ENCODE results near the gene TGFBR2.

Gene TGFBR2

DNA sequence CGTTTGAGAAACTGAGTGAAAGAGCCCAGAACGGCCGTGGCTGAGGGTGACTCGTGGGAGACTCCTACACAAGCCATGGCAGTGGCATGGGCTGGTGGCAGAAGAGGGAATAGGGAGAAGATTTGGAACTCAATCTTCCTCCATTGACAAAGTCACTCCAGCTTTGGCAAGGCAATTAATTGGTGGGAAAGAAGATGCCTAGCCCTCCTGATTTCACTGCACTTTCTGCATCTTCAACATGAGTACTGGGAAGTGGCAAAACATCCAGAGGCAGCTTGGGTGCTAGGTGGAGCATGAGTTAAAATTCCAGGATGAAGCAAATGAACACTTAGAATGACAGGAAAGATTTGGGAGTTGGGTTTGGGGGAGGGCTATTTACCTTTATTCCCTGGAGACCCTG, 1.4 kb upstream of the TGFBR2 start:
- POLR2A ChIA-PET (ENCODE audit: low non-redundant PET) = no interaction called here
- H3K27ac ChIP-seq = peak overlapping the region; percentile 37; the same call in 1 of the 2 replicates
- CTCF ChIA-PET = no interaction called here
- TF ChIP-seq, protein P1, sequence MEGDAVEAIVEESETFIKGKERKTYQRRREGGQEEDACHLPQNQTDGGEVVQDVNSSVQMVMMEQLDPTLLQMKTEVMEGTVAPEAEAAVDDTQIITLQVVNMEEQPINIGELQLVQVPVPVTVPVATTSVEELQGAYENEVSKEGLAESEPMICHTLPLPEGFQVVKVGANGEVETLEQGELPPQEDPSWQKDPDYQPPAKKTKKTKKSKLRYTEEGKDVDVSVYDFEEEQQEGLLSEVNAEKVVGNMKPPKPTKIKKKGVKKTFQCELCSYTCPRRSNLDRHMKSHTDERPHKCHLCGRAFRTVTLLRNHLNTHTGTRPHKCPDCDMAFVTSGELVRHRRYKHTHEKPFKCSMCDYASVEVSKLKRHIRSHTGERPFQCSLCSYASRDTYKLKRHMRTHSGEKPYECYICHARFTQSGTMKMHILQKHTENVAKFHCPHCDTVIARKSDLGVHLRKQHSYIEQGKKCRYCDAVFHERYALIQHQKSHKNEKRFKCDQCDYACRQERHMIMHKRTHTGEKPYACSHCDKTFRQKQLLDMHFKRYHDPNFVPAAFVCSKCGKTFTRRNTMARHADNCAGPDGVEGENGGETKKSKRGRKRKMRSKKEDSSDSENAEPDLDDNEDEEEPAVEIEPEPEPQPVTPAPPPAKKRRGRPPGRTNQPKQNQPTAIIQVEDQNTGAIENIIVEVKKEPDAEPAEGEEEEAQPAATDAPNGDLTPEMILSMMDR (conservative IDR thresholded peaks at IDR 0.05; ENCODE audit: low read depth) = no peak
- no peak for DNase-seq (ENCODE audit: low spot score)

DNA sequence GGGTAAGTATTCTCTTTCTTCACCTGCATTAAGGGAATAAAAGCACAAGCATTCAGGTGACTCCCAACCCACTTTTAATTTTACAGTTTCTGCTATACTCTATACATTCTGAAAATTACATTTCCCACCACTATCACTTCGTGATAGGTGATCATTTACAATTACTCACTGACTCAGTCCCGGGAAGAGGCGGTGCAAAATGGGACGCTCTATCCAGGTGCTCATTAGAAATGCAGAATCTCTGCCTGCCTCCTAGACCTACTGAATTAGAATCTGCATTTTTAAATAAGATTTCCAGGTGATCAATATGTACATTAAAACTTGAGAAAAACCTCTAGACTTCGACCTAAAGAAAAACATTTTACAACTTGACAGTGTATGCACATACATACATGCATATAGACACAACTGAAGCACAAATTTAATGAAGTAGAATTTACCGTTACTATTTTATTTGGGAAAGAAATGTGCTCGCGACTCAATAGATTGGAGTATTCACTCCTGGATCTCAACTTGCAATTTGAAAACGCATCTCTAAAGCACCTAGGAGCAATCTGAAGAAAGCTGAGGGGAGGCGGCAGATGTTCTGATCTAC, 598 bp upstream of the TGFBR2 start:
- DNase-seq (ENCODE audit: low spot score) = no peak
- ChIA-PET POLR2A (ENCODE audit: low non-redundant PET) (no interaction called here), CTCF (interaction anchor here (0.7 kb wide), 1 partner anchor 15 kb away, joined by 3 read pairs; no protein-coding TSS in a partner anchor)
- H3K27ac ChIP-seq = peak overlapping the region; percentile 99
- TF ChIP-seq, protein P1 (conservative IDR thresholded peaks at IDR 0.05; ENCODE audit: low read depth) = no peak

DNA sequence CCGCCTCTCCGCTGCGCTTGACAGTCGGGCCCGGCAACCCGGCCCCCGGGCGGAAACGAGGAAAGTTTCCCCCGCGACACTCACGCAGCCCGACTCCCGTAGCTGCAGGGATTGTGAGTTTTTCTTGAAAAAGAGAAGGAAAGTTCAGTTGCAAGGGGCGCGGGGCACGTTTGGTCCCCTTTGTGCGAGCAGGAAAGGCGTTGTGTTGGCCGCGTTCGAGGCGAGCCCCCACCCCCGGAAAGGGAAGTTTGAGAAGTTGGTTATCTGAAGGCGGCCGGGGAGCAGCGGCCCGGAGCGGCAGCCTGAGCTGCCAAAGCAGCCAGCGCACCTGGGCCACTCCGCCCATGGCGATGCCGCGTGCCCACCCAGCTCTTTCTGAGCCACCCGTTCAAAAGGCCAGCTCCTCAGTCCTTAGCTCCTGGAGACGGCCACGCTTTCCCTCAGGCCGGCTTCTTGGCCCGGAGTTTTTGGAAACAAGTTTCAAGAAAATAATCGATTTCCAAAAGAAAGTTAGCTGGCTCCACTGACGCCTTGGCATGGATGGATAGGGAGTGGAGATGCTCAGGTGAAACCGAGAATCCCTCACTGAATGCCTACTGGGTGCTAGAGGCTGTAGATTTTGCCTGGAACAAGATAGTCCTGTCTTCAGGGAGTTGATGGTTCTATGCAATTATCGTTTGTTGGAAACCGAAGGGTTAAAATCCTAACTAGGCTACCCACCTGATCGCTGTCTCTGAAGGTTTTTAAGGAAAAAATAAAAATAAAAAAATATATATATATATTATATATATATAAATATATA, 832 bp downstream of the TGFBR2 start:
- CTCF ChIA-PET = interaction anchor here (1.1 kb wide), 1 partner anchor 86 kb away, joined by 9 read pairs; no protein-coding TSS in a partner anchor
- TF ChIP-seq, protein P1 (conservative IDR thresholded peaks at IDR 0.05; ENCODE audit: low read depth) = no peak
- POLR2A ChIA-PET (ENCODE audit: low non-redundant PET) = no interaction called here
- peak overlapping the region; percentile 99 for H3K27ac ChIP-seq
- peak; percentile 14 for DNase-seq (ENCODE audit: low spot score)

DNA sequence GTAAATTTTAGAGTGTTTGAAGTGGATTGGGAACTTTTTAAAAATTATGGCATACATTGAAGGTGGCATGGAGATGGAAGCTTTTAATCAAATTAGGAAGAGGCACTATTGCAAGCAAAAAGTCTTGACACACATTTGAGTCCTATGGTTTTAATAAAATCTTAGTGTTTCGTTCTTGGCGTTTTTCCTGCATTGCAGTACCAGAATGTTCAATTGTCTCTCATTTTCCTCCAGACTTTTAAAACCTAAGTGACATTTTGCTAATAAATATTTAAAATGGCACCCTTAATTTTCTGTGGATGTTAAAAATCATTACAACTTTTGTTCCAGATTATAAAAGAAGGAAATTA, 2.2 kb downstream of the TGFBR2 start:
- CTCF ChIA-PET = interaction anchor here (0.7 kb wide), 1 partner anchor 48 kb away, joined by 3 read pairs; no protein-coding TSS in a partner anchor
- H3K27ac ChIP-seq = no peak overlapping the region
- no peak for DNase-seq (ENCODE audit: low spot score)
- POLR2A ChIA-PET (ENCODE audit: low non-redundant PET) = no interaction called here
- TF ChIP-seq, protein P1 (conservative IDR thresholded peaks at IDR 0.05; ENCODE audit: low read depth) = no peak

DNA sequence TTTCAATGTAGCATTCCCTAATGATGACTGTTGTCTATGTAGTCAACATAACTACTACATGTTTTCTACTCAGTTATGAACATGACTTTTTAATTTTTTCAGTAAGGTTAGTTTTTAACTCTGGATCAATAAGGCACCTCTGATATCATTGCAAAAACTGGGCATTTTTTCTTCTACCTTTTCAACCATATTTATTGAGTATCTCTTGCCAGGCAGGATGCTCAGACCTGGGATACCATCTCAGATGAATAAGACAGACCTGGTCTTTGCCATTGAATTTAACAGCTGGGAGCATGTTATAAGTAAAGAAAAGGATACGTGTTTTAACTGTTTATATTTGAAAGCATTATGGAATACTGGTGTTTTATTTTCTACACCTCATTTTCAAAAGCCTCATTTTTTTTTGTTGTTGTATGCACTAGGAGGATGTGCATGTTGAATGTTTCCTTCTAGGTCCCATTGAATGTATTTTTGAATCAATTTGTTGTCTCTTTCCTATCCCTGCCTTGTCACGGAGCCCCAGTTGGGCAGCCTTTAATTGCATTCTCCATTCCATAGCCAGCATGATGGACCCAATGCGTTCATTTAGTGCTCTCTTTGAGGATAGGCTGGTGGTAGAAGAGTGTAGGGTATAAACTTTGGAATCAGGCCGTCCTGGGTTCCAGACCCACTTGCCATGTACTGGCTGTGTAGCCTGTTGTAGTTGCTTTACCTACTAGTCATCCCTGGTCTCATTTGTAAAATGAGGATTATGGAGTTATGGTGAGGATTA, 3.7 kb downstream of the TGFBR2 start:
- H3K27ac ChIP-seq = no peak overlapping the region
- ChIA-PET CTCF (no interaction called here), POLR2A (ENCODE audit: low non-redundant PET) (no interaction called here)
- TF ChIP-seq, protein P1 (conservative IDR thresholded peaks at IDR 0.05; ENCODE audit: low read depth) = no peak
- no peak for DNase-seq (ENCODE audit: low spot score)

DNA sequence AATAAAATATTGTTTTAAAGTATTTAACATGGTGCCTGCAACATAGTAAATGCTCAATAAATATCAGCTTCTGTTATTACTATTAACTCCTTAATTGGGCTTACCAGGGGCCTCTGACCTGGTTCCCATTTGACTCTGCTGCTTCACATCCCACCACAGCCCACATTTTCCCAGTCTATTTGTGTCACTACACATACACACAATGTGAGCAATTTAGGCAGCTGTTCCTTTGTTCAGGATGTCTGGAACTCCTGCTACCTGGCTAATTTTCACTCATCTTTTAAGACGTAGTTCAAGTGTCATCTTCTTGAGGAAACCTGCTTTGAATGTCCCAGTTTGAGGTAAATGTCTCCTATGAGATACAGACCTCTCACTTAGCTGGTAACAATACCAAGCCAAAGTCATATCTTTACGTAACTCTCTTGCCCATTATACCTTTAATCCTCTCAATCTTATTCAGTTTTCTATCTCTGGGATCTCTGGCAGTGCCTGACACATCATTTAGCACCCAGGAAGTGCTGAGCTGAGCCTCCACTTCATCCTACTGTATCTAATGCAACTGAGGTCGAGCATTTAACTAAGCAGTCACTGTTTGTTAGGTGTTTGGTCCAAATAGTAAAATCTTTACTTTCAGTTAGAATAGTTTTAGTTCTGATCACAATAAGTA, 4.4 kb downstream of the TGFBR2 start:
- H3K27ac ChIP-seq = no peak overlapping the region
- TF ChIP-seq, protein P1 (conservative IDR thresholded peaks at IDR 0.05; ENCODE audit: low read depth) = no peak
- CTCF ChIA-PET = no interaction called here
- POLR2A ChIA-PET (ENCODE audit: low non-redundant PET) = no interaction called here
- DNase-seq (ENCODE audit: low spot score) = no peak
